GM15510 (cell line): Measurements from ENCODE around the gene KRT7.

ENCODE experiments used
- POLR2A ChIP-seq: IDR thresholded peaks from 3 replicates; pipeline ENCODE4 v1.6.1; 2011; ENCODE audit warnings: borderline replicate concordance; ENCODE audit not compliant: insufficient read length; ENCODE audit errors: extremely low read depth

KRT7 gene

DNA sequence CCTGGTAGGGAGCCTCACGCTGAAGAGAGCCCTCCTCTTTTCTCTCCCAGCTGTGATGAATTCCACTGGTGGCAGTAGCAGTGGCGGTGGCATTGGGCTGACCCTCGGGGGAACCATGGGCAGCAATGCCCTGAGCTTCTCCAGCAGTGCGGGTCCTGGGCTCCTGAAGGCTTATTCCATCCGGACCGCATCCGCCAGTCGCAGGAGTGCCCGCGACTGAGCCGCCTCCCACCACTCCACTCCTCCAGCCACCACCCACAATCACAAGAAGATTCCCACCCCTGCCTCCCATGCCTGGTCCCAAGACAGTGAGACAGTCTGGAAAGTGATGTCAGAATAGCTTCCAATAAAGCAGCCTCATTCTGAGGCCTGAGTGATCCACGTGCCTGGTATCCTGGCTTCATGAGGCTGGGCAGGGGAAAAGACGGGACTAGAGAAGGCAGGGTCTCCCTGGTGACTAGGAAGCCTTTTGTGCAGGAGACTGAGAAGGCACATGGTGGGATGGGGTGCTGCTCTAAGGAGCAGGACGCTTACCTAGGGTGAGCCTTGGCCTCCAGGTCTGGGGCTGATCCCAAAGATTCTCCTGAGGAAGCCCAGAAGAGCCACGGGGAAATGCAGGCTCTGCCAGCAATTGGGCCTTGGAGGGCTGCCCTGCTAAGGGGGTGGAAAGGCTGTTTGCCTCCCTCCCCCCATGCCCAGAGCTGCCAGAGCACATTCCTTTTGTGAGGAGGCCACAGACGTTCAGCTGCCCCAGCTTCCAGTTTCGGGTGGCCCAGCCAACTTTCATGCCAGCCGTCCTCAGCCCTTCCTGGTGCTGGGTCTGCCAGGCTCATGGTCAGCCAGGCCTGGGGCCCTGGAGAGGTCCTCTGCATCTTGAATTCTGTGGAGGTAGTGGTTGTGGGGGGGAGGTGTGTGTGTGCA is 15.8 kb downstream of the KRT7 start:
- no peak for TF ChIP-seq POLR2A

- TF ChIP-seq POLR2A = no peak
Measured at GRCh38 chr12:52249511-52250047, 16.5 kb downstream of the KRT7 start.

- TF ChIP-seq POLR2A = no peak
Measured at GRCh38 chr12:52250048-52250990, 17.3 kb downstream of the KRT7 start.

GRCh38 chr12:52251367-52252051 is 18.5 kb downstream of the KRT7 start:
- no peak for TF ChIP-seq POLR2A

DNA sequence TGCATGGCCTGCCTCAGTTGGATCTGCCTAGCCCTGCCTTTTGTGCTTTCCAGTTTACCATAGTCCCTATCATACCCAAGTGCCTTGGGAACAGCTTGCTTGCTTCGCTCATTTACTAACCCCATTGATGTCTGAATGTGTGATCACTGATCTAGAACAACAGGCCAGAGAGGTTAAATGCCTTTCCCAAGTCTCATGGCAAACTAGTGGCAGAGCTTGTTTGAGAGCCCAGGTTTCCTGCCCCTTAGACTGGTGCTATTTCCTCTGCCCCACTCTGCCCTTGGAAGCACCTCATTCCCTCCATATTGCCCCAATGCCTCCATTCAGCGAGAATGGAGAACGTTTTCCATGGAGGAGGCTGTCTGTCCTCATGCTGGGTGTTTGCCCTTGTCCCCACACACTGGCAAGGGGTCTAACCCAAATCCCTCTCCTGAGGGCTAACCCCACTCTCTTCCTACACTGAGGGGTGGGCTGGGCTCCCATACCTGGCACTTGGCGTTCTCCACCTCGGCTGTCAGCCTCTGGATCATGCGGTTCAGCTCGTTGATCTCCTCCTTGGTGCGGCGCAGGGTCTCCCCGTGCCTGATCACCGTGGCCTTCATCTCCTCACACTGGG is 19.8 kb downstream of the KRT7 start:
- TF ChIP-seq POLR2A = no peak

- TF ChIP-seq POLR2A = no peak
Measured at GRCh38 chr12:52253391-52254179, 20.5 kb downstream of the KRT7 start.

- TF ChIP-seq POLR2A = no peak
Measured at GRCh38 chr12:52254180-52254964, 21.3 kb downstream of the KRT7 start.

DNA sequence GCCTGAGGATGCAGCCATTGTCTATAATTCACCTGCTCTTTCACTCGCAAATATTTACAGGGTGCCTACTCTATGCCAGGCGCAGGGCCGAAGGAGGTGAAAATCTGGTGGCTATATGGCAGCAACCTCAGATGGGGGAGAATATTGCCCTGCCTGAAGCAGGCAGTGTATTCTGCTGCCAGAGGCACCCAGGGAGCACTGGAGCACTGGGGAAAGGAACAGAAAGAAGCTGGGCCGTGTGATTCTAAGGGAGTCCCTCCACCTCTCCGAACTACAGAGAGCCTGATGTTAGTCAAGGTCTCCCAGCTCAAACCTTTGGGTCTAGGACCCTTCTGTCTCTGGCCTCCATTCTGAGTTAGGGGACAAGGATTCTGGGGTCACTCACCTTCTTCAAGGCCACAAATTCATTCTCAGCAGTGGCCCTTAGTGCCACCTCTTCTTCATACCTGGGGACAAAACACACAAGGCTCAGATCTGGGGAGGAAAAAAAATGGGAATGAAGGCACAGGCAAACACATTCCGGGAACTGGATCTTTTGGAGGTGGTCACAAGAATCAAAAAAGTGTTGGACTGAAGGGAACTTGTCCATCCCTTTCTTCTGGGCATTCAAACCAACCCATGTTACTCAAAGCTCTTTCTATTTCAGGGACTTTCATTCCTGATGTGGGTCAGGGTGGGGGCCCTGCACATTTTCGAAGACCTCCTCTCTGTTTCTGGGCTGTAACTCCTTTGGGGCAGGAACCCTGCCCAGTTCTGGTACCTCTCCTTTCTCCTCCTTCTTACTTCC is 22.1 kb downstream of the KRT7 start:
- TF ChIP-seq POLR2A = no peak

GRCh38 chr12:52255926-52256583 is 23.0 kb downstream of the KRT7 start:
- no peak for TF ChIP-seq POLR2A

DNA sequence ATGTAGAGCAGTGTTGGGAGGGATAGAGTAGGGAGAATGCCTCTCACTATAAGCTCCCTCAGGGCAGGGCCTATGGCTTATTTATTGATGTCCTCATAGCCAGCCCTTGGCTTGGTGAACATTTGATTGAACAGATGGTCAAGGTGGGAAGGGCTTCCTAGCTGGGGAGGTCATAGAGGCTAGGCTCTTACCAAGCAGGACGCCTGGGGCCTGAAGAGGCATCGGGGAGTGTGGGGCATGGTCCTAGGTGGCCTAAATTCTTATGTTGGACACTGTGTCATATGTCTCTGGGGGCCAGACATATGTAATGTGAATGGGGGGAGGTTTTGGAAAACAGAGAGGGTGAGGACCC is 23.5 kb downstream of the KRT7 start:
- TF ChIP-seq POLR2A = no peak

DNA sequence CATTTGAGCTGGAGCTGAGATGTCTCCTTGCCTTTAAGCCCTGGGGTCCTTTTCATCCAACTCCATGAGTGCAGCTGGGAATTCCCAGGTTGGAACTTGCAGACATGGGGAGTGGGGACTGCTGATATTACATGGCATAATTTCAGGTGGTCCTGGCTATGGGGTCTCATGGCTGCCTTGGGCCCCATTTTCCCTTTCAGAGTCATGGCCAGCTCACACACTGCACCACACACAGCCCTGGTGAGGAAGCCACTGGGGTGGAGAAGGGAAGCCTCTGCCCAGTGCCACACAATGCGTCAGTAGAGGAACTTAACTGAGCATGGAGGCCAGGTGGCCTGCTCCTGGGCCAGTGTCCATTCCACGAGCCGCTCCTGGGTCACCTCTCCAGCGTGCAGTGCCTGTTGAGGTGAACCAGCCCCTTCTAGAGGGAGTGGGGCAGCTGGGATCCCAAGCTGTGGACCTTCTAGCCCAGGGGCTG is 24.1 kb downstream of the KRT7 start:
- TF ChIP-seq POLR2A = no peak
